Measurements from ENCODE around the gene RNF8.
"Not testable (repeated sequence)": the region's sequence is repeated elsewhere in the genome, so short reads cannot be mapped to it uniquely, and the experiment has no call there.

Gene RNF8

GRCh38 chr6:37321516-37322415 is 32.0 kb upstream of the RNF8 start:
- no peak for DNase-seq

GRCh38 chr6:37323580-37323979 is 30.2 kb upstream of the RNF8 start:
- DNase-seq, result peak; percentile 76

DNA sequence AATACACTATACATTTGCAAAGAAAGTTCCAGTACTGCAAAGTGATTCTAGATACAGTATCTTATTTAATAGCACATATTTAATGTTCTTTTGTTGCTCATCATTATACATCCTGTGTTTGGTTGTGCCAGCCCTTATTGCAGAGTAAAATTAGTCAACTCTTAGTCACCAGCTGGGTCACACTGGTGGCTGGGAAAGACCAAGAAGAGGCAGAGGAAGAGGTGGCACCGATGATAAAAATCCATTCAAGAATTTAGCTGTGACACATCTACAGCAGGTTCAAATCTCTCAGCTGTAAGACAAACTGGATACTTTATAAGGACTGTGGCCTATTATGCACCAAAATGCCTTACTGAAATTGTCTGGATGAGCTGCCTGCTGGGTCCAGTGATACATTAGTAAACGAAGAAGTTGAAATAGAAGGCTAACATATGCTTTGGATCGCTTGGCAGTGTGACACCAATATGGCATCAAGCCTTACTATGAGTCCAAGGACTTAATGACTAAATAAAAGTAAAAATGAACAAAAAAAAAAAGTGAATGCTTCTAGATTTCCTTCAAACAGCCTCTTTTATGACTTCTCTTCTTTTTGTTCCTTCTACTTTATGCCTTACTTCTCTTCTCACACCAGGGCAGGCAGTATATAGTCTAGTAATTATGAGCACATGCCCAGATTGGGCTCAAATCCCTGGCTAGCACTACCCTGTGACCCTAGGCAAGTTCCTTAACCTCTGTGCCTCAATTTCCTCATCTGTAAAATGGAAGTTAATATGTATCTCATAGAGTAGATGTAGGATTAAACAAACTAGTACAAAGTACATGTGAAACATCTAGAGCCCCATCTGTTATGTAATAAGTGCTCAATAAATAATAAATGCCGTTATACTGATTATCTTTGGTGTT is 29.4 kb upstream of the RNF8 start:
- no peak for DNase-seq

DNA sequence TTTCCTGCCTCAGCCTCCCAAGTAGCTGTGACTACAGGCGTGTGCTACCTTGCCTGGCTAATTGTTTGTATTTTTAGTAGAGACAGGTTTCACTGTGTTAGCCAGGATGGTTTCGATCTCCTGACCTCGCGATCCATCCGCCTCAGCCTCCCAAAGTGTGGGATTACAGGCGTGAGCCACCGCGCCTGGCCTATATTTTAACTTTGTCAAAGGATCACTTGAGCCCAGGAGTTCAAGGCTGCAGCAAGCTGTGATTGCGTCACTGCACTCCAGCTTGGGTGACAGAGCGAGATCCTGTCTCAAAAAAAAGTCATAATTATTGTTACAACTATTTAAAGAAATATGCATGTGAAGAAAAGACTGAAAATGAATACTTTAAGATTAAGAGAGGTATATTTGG is 23.4 kb upstream of the RNF8 start:
- not testable (repeated sequence) for DNase-seq

DNA sequence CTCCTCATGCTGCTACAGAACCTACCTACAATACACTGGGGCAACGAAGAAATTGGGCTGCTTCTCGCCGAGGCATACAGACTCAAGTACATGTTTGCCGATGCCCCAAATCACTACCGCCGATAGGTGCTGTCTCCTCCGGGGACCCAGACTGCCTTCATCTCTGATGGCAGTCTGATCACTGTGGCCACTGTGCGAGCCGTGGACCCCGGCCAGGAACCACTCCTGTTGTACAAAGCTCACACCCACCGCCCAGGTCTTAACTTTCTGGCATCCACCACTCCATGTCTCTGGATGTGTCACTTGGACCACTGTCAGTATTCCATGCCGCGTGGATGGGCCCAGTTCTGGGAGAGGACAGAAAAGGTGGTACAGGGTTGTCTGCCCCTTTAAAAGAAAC is 22.7 kb upstream of the RNF8 start:
- no peak for DNase-seq

- no peak for DNase-seq
Observed at GRCh38 chr6:37332894-37333293, 20.9 kb upstream of the RNF8 start.

DNA sequence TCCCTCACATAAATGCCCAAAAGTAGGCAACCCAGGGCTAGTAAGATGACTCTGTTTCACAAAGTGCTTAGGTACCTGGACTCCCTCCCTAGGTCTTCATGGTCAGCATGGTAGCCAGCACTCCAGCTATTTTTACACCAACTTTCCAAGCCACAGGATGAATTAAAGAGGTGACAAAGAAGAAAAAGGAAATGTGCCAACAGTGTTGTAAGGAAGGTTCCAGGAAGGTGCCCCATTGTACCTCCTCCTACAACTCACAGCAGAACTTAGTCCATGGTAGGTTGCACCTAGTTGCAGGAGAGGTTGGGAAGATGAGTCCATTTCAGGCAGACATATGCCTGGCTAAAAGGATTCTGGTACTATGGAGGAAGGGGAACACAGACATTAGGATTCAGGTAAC is 19.7 kb upstream of the RNF8 start:
- no peak for DNase-seq

- not testable (repeated sequence) for DNase-seq
Observed at GRCh38 chr6:37338317-37338716, 15.5 kb upstream of the RNF8 start.

GRCh38 chr6:37338745-37339255 is 15.0 kb upstream of the RNF8 start:
- no peak for DNase-seq

- no peak for DNase-seq
Observed at GRCh38 chr6:37339741-37340638, 13.8 kb upstream of the RNF8 start.

GRCh38 chr6:37340639-37340943 is 13.2 kb upstream of the RNF8 start:
- no peak for DNase-seq

DNA sequence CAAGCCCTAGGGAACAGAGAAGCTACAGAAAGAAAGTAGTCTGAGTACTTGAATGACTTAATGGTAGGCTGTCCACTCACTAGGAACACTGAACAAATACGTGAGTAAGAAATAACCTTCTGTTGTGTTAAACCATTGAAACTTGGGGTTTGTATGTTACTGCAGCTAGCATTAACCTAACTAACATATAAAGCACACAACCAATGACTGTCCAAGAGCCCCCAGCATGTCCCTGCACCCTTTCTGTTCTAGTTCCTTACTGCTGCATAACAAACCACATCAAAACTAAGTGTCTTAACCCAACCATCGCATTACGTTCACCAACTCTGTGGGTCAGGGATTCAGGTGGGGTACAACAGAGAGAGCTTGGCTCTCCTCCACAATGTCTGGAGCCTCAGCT is 10.5 kb upstream of the RNF8 start:
- no peak for DNase-seq

DNA sequence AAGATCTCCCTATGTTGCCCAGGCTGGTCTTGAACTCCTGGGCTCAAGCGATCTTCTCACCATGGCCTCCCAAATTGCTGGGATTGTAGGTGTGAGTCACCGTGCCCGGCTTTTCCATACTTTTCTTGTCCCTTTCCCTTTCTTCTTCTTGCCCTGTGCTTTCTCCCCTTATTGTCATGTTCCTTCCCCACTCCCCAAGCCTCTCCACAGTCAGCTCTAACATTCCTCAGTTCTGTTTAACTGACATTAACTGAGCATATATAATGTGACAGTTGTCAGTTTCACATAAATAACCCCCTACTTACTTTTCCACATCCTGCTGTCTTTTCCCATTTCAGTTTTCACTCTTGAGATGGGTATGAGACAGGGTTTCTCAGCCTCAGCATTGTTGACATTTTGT is 9.5 kb upstream of the RNF8 start:
- no peak for DNase-seq

DNA sequence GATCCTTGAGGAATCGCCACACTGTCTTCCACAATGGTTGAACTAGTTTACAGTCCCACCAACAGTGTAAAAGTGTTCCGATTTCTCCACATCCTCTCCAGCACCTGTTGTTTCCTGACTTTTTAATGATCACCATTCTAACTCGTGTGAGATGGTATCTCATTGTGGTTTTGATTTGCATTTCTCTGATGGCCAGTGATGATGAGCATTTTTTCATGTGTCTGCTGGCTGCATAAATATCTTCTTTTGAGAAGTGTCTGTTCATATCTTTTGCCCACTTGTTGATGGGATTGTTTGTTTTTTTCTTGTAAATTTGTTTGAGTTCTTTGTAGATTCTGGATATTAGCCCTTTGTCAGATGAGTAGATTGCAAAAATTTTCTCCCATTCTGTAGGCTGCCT is 8.0 kb upstream of the RNF8 start:
- DNase-seq, result not testable (repeated sequence)

DNA sequence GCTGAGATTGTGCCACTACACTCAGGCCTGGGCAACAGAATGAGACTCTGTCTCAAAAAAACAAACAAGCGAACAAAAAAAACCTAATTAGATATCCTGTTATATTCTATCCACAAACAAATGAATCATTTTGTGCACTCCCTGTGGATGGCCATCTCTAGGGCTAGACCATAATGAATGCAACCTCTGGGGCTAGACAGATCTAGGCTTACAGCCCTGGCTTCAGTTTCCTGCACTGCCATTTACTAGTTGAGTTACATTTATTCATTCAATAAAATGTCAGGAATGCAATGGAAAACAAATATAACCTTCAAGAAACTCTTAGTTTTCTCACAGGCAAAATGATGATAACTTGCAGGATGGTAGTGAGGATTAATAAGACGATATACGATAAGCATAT is 6.6 kb upstream of the RNF8 start:
- DNase-seq, result no peak

- DNase-seq, result no peak
Observed at GRCh38 chr6:37347670-37348111, 6.1 kb upstream of the RNF8 start.

DNA sequence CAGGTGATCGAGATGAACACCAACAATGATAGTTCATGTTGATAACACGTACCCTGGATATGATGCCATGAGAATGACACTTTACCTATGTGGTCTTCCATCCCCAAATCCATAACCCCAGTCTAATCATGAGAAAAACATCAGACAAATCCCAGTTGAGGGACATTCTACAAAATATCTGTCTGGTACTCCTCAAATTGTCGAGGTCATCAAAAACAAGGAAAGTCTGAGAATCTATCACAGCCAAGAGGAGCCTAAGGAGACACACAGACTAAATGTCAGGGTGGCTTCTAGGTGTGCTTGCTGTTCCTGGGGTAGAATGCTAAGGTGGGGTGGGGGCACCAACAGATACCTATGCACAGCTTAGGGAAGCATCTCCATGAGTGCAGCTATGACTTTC is 2.8 kb upstream of the RNF8 start:
- DNase-seq, result no peak

- no peak for DNase-seq
Observed at GRCh38 chr6:37352384-37352783, 1.4 kb upstream of the RNF8 start.

- no peak for DNase-seq
Observed at GRCh38 chr6:37354526-37355384, 972 bp downstream of the RNF8 start.

- DNase-seq, result no peak
Observed at GRCh38 chr6:37357288-37357687, 3.5 kb downstream of the RNF8 start.

DNA sequence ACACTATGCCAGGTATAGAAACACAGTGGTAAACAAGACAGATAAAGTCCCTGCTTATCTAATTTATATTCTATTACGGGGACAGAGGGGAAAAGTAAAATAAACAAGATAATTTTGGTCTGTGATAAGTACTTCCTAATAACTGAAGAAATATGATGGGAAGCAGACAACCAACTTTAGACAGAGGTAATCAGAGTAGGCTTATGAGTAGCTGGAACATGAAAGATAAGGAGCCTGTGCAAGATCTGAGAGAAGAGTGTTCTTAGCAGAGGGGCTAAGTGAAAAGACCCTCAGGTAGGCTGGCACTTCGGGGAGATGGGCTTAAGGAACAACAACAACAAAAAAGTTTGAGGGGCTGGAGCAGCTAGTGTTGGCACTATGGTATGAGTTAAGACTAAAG is 4.1 kb downstream of the RNF8 start:
- no peak for DNase-seq

- DNase-seq, result no peak
Observed at GRCh38 chr6:37359039-37359438, 5.3 kb downstream of the RNF8 start.
